ENCODE results near the gene STX16. TPM values are rescaled to one million over a fixed set of nuclear protein-coding genes. Genes with fewer than 3 reads are reported as not detected.

STX16 gene
- total and polyA plus RNA-seq, 2 donors (not counting 1 experiment from before 2014, with no cell fraction given): 110 to 117 TPM

GRCh38 chr20:58714923-58715351, 63.9 kb downstream of the STX16 start:
- Histone ChIP-seq H3K27ac (ENCODE audit: low read length in 2 of 2) (no peak overlapping the region), H3K9ac (ENCODE audit: low read length) (no peak overlapping the region), H3K36me3 (replicated peaks in 1 of 2; ENCODE audit: control extremely low read depth in 1 of 2, control insufficient read depth in 1 of 2, extremely low read depth in 1 of 2, insufficient read depth in 2 of 2, low read length in 1 of 2) (no peaks in the 10 kb centered on the region), H4K20me1 (ENCODE audit: control insufficient read depth, insufficient read depth, low read length, poor library complexity, severe bottlenecking) (no peaks in the 10 kb centered on the region), H3K79me2 (ENCODE audit: control insufficient read depth, insufficient read depth, low read length) (no peaks in the 10 kb centered on the region), H3K27me3 (replicated peaks in 1 of 4; ENCODE audit: control extremely low read depth in 1 of 4, control insufficient read depth in 3 of 4, insufficient read depth in 4 of 4, low read length in 3 of 4) (no peaks in the 10 kb centered on the region), H3K4me3 (ENCODE audit: control extremely low read depth in 1 of 5, extremely low read depth in 1 of 5, insufficient read depth in 1 of 5, low read depth in 2 of 5, low read length in 4 of 5) (no peak overlapping the region), H3K9me3 (ENCODE audit: control extremely low read depth in 1 of 3, control insufficient read depth in 2 of 3, insufficient read depth in 1 of 3, low read length in 2 of 3) (no peaks in the 10 kb centered on the region), H3K4me1 (ENCODE audit: control insufficient read depth in 2 of 2, insufficient read depth in 2 of 2, low read length in 2 of 2) (no peaks in the 10 kb centered on the region), H2AFZ (ENCODE audit: insufficient read depth, low read depth, low read length, poor library complexity, severe bottlenecking) (no peak overlapping the region), H3K4me2 (replicated peaks; ENCODE audit: low read depth, low read length, poor library complexity, severe bottlenecking) (no peak overlapping the region)
- Mint-ChIP-seq H3K9me3 (ENCODE audit: insufficient read depth) (no peaks in the 10 kb centered on the region), H3K27ac (no peak overlapping the region), H3K4me1 (no peaks in the 10 kb centered on the region), H3K4me3 (no peak overlapping the region), H3K27me3 (no peaks in the 10 kb centered on the region)
- POLR2A ChIA-PET: no interaction called here
- ATAC-seq (ENCODE audit: low read depth): no peak
- DNase-seq: no peak
- TF ChIP-seq CTCF (IDR thresholded peaks at IDR 0.05) (no peak), EZH2 (IDR thresholded peaks at IDR 0.05; ENCODE audit: borderline replicate concordance, insufficient read depth, low read depth, low read length, poor library complexity, severe bottlenecking) (no peak)
- CTCF ChIA-PET: no interaction called here
- intact Hi-C loops (cut with micrococcal nuclease): no loop called here
- WGBS (ENCODE audit: insufficient coverage): 93% methylated on average over 12 of the region's 14 CpGs

GRCh38 chr20:58715391-58715800, 64.3 kb downstream of the STX16 start:
- intact Hi-C loops (cut with micrococcal nuclease): no loop called here
- H4K20me1 ChIP-seq (ENCODE audit: control insufficient read depth, insufficient read depth, low read length, poor library complexity, severe bottlenecking): no peaks in the 10 kb centered on the region
- no peaks in the 10 kb centered on the region for H3K9me3 ChIP-seq (ENCODE audit: control extremely low read depth in 1 of 3, control insufficient read depth in 2 of 3, insufficient read depth in 1 of 3, low read length in 2 of 3)
- ChIA-PET CTCF (no interaction called here), POLR2A (no interaction called here)
- H3K4me1 Mint-ChIP-seq: no peaks in the 10 kb centered on the region
- no peak for DNase-seq
- no peak overlapping the region for H3K4me2 ChIP-seq (replicated peaks; ENCODE audit: low read depth, low read length, poor library complexity, severe bottlenecking)
- H3K4me1 ChIP-seq (ENCODE audit: control insufficient read depth in 2 of 2, insufficient read depth in 2 of 2, low read length in 2 of 2): no peaks in the 10 kb centered on the region
- ATAC-seq (ENCODE audit: low read depth): no peak
- peaks cover under 1% of the 10 kb centered on the region for H3K27me3 Mint-ChIP-seq
- no peak overlapping the region for H3K4me3 Mint-ChIP-seq
- no peak overlapping the region for H3K27ac Mint-ChIP-seq
- no peaks in the 10 kb centered on the region for H3K36me3 ChIP-seq (replicated peaks in 1 of 2; ENCODE audit: control extremely low read depth in 1 of 2, control insufficient read depth in 1 of 2, extremely low read depth in 1 of 2, insufficient read depth in 2 of 2, low read length in 1 of 2)
- no peak overlapping the region for H3K9ac ChIP-seq (ENCODE audit: low read length)
- no peak overlapping the region for H3K27ac ChIP-seq (ENCODE audit: low read length in 2 of 2)
- H2AFZ ChIP-seq (ENCODE audit: insufficient read depth, low read depth, low read length, poor library complexity, severe bottlenecking): no peak overlapping the region
- 86% methylated on average over 11 of the region's 11 CpGs for WGBS (ENCODE audit: insufficient coverage)
- H3K27me3 ChIP-seq (replicated peaks in 1 of 4; ENCODE audit: control extremely low read depth in 1 of 4, control insufficient read depth in 3 of 4, insufficient read depth in 4 of 4, low read length in 3 of 4): no peaks in the 10 kb centered on the region
- TF ChIP-seq CTCF (IDR thresholded peaks at IDR 0.05): no peak
- no peak for TF ChIP-seq EZH2 (IDR thresholded peaks at IDR 0.05; ENCODE audit: borderline replicate concordance, insufficient read depth, low read depth, low read length, poor library complexity, severe bottlenecking)
- no peak overlapping the region for H3K4me3 ChIP-seq (ENCODE audit: control extremely low read depth in 1 of 5, extremely low read depth in 1 of 5, insufficient read depth in 1 of 5, low read depth in 2 of 5, low read length in 4 of 5)
- no peaks in the 10 kb centered on the region for H3K79me2 ChIP-seq (ENCODE audit: control insufficient read depth, insufficient read depth, low read length)
- no peaks in the 10 kb centered on the region for H3K9me3 Mint-ChIP-seq (ENCODE audit: insufficient read depth)

All from B cell (primary cell).